ENCODE data around the gene ANXA1.

The ANXA1 gene

DNA sequence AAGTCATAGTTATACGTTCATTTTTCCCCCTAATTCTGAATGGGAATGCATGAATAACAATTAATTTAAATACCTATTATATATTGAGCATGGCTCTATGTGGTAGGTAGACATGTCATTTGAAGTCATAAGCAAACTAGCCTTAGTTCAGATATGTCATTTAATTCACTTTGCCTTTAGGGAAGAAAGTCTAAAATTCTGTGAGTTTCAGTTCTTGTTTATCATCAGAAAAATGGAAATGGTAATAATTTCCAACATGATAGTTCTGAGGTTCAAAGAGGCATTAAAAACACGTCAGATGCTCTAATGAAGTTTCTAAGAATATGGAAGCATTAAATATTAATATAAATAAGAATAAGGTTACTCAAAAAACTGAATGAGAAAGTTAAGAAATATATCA, 13.1 kb upstream of the ANXA1 start:
- H3K4me1 ChIP-seq (ENCODE audit: control insufficient read depth, insufficient read depth, low read length, poor library complexity, severe bottlenecking) = peaks cover 19% of the 10 kb centered on the region
- no peak overlapping the region for H3K4me3 ChIP-seq (ENCODE audit: extremely low read depth, insufficient read depth, low read length, poor library complexity, severe bottlenecking)
- WGBS, 2 experiments (ENCODE audit: insufficient coverage in 2 of 2) = no CpG with 5 or more reads among the region's 2 CpGs
- H3K9me3 ChIP-seq (ENCODE audit: control insufficient read depth, low read length) = no peaks in the 10 kb centered on the region
- no peak overlapping the region for H3K27ac ChIP-seq (ENCODE audit: low read depth, low read length, severe bottlenecking)
- H3K36me3 ChIP-seq (ENCODE audit: control insufficient read depth, insufficient read depth, low read length) = no peaks in the 10 kb centered on the region

DNA sequence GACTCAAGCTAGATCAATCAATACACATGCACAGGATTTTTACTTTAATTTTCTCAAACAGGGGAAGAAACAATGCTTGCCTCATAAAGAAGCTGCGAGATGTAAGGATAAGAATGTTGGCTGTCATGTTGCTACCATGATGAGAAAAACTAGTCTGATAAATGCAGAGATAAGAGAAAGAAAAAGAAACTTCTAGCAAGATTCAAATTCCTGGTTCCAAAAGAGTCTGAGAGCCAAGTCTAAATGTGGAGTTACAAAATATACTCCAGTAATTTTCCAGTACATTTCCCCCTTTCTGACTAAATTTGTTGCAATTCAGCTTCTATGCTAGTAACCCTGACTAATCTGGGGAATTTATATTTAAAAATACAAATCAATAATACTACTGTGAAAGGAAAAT, 10.4 kb upstream of the ANXA1 start:
- Histone ChIP-seq H3K36me3 (ENCODE audit: control insufficient read depth, insufficient read depth, low read length) (no peaks in the 10 kb centered on the region), H3K4me3 (ENCODE audit: extremely low read depth, insufficient read depth, low read length, poor library complexity, severe bottlenecking) (no peak overlapping the region), H3K27ac (ENCODE audit: low read depth, low read length, severe bottlenecking) (no peak overlapping the region), H3K4me1 (ENCODE audit: control insufficient read depth, insufficient read depth, low read length, poor library complexity, severe bottlenecking) (peaks cover 33% of the 10 kb centered on the region), H3K9me3 (ENCODE audit: control insufficient read depth, low read length) (no peaks in the 10 kb centered on the region)
- 100% methylated on average over 1 of the region's 1 CpG; no CpG with 5 or more reads in 1 of the 2 experiments for WGBS, 2 experiments (ENCODE audit: insufficient coverage in 2 of 2)

DNA sequence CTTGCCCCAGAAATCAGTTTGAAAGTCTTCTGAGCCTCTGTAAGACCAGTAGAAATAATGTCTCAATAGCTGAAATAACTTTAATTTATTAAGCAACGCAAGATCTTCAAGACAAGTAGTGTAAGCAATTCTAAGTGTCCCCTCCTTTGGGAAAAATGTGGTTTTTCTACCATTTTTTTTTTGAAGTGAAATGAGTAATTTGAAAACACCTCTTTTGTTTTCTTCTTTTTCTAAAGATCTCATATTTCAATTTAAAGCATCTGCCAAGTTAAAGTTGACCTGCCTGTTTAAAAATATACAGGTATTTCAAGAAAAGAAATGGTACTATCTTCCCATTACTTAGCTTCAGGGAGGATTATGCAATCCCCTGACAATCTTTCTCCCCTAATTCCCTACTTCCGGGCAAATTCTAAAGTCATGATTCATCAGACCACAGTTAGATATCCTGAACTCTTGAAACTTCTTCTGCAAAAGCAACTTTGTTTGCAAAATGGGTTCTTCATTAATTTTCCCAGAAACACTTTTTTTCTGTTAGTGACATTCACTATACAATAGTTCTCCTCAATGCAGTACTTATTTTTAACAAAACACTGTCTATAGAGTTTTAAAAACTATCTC, 7.8 kb upstream of the ANXA1 start:
- Histone ChIP-seq H3K9me3 (ENCODE audit: control insufficient read depth, low read length) (no peaks in the 10 kb centered on the region), H3K27ac (ENCODE audit: low read depth, low read length, severe bottlenecking) (peak overlapping the region; percentile 91), H3K4me3 (ENCODE audit: extremely low read depth, insufficient read depth, low read length, poor library complexity, severe bottlenecking) (no peak overlapping the region), H3K36me3 (ENCODE audit: control insufficient read depth, insufficient read depth, low read length) (no peaks in the 10 kb centered on the region), H3K4me1 (ENCODE audit: control insufficient read depth, insufficient read depth, low read length, poor library complexity, severe bottlenecking) (peaks cover 45% of the 10 kb centered on the region)
- WGBS, 2 experiments (ENCODE audit: insufficient coverage in 2 of 2) = 33 to 50% methylated on average over 1 of the region's 2 CpGs

DNA sequence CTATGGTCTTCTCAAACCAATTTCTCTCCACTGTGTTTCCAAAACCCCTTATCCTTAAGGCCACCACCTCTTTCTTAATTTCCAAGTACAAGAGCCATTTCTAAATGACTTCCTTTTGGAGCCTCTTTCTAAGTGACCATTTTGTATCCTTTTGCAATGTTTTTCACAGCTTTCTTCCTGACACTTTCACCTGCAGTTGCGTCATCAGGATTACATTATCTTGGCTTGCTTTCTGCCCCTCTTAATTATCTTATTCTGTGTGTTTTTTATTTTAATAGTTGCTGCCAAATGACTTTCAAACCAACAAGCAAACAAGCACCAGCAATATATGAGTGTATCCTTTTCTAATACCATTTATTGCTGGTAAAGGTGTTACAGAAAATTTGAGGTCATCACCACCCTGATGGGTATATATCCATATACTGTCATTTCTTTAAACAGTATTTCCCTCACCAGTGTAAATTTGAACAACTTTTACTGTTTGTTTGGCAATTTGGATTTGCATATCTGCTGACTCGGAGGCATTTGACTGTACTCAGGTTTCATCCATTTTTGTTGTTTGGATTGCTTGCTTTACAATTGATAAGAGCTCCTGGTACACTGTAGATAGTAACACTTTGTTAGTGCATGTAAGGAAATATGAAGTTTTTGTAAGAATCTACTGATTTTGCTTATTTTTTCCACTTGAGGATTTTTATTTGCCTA, 5.4 kb upstream of the ANXA1 start:
- H3K27ac ChIP-seq (ENCODE audit: low read depth, low read length, severe bottlenecking) = no peak overlapping the region
- H3K36me3 ChIP-seq (ENCODE audit: control insufficient read depth, insufficient read depth, low read length) = no peaks in the 10 kb centered on the region
- no peak overlapping the region for H3K4me3 ChIP-seq (ENCODE audit: extremely low read depth, insufficient read depth, low read length, poor library complexity, severe bottlenecking)
- H3K4me1 ChIP-seq (ENCODE audit: control insufficient read depth, insufficient read depth, low read length, poor library complexity, severe bottlenecking) = peaks cover 47% of the 10 kb centered on the region
- H3K9me3 ChIP-seq (ENCODE audit: control insufficient read depth, low read length) = no peaks in the 10 kb centered on the region
- 80 to 83% methylated on average over 1 of the region's 2 CpGs for WGBS, 2 experiments (ENCODE audit: insufficient coverage in 2 of 2)

DNA sequence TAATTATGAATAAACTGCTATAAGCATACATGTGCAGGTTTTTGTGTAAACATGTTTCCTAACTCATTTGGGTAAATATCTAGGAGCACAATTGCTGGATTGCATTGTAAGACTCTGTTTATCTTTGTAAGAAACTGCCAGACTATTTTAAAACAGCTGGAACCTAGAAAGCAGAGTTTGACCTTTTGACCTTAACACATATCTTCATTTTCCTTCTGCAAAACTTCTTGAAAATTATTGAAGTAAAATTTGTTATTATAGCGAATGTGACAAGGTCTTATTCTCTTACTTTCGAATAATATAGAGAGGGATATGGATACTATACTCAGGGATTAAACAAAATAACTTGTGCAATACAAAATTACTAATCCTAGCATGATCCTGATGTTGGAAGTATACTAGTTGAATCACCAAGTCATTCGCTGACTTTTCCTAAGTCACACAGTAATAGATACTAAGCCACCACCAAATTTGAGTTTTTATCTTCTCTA, 3.2 kb upstream of the ANXA1 start:
- no peaks in the 10 kb centered on the region for H3K36me3 ChIP-seq (ENCODE audit: control insufficient read depth, insufficient read depth, low read length)
- H3K27ac ChIP-seq (ENCODE audit: low read depth, low read length, severe bottlenecking) = peak overlapping the region; percentile 96
- peaks cover 41% of the 10 kb centered on the region for H3K4me1 ChIP-seq (ENCODE audit: control insufficient read depth, insufficient read depth, low read length, poor library complexity, severe bottlenecking)
- no peaks in the 10 kb centered on the region for H3K9me3 ChIP-seq (ENCODE audit: control insufficient read depth, low read length)
- H3K4me3 ChIP-seq (ENCODE audit: extremely low read depth, insufficient read depth, low read length, poor library complexity, severe bottlenecking) = no peak overlapping the region
- WGBS, 2 experiments (ENCODE audit: insufficient coverage in 2 of 2) = no CpG with 5 or more reads among the region's 3 CpGs

DNA sequence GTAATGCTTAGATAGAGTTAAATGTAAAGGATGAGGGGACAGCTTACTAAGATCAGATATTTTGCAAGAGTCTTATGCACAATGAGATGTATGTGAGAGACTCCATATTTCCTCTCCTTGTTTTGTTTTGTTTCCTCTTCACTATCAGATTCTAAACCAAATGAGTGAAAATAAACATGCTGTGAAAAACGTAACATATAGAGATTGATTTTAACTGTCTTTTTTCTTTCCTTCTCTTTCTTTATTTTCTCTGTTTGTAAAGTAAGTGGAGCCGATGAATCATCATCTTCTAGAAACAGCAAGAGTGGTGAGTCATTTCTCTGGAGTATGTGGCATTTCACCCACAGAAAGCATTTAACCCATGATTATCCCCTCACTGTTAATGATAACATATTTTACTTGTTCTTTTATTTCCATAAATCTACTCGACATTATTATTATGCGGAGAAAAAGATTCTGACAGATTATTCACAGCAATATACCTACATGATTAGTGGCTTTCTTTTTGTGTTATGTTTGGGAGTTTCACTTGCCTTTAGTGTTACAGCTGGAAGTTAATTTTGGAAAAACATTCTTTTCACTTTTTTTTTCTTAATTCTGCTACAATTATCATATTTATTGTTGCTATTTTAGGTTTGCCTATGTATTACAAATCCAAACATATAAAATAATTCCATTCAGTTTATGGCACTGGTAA, 2.1 kb upstream of the ANXA1 start:
- Histone ChIP-seq H3K36me3 (ENCODE audit: control insufficient read depth, insufficient read depth, low read length) (peaks cover 6% of the 10 kb centered on the region), H3K27ac (ENCODE audit: low read depth, low read length, severe bottlenecking) (peak overlapping the region; percentile 96), H3K4me3 (ENCODE audit: extremely low read depth, insufficient read depth, low read length, poor library complexity, severe bottlenecking) (no peak overlapping the region), H3K9me3 (ENCODE audit: control insufficient read depth, low read length) (no peaks in the 10 kb centered on the region), H3K4me1 (ENCODE audit: control insufficient read depth, insufficient read depth, low read length, poor library complexity, severe bottlenecking) (peaks cover 36% of the 10 kb centered on the region)
- WGBS, 2 experiments (ENCODE audit: insufficient coverage in 2 of 2) = no CpG with 5 or more reads among the region's 4 CpGs

DNA sequence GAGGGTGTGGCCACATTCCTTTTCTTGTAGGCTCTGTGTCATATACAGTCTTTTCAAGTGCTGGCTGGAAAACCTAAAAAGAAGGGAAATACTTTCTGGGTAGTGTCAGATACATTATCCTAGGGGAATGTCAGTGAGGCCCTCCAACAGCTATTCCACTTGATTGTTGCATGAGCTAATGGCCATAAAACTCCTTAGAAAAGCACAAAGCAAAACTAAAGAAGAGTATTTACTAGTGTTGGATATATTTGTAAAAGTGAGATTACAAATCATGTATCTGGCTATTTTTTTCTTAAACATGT, 829 bp downstream of the ANXA1 start:
- Histone ChIP-seq H3K9me3 (ENCODE audit: control insufficient read depth, low read length) (no peaks in the 10 kb centered on the region), H3K4me3 (ENCODE audit: extremely low read depth, insufficient read depth, low read length, poor library complexity, severe bottlenecking) (peak overlapping the region; percentile 72), H3K27ac (ENCODE audit: low read depth, low read length, severe bottlenecking) (peak overlapping the region; percentile 95), H3K36me3 (ENCODE audit: control insufficient read depth, insufficient read depth, low read length) (peaks cover 20% of the 10 kb centered on the region), H3K4me1 (ENCODE audit: control insufficient read depth, insufficient read depth, low read length, poor library complexity, severe bottlenecking) (peaks cover 23% of the 10 kb centered on the region)

DNA sequence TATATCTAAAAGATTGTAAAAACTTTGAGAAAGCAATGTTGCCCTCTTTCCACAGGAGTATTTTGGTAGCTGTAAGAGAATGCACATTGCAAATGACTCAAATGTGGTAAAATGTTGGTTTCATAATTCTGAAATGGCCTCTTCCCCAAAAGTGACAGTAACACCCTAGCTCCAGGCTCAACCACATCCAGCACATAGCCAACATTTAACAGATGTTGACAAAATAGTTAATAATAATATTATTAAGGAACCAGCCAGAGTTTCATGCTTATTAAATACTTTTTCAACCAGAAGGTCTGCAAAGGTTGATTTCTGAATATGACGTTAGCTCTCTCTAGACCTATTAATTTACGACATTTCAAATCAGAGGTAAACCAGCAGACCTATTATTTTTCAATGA, 1.3 kb downstream of the ANXA1 start:
- peaks cover 22% of the 10 kb centered on the region for H3K4me1 ChIP-seq (ENCODE audit: control insufficient read depth, insufficient read depth, low read length, poor library complexity, severe bottlenecking)
- peak overlapping the region; percentile 95 for H3K27ac ChIP-seq (ENCODE audit: low read depth, low read length, severe bottlenecking)
- H3K36me3 ChIP-seq (ENCODE audit: control insufficient read depth, insufficient read depth, low read length) = peaks cover 25% of the 10 kb centered on the region
- H3K9me3 ChIP-seq (ENCODE audit: control insufficient read depth, low read length) = no peaks in the 10 kb centered on the region
- H3K4me3 ChIP-seq (ENCODE audit: extremely low read depth, insufficient read depth, low read length, poor library complexity, severe bottlenecking) = peak overlapping the region; percentile 72
- WGBS, 2 experiments (ENCODE audit: insufficient coverage in 2 of 2) = 83% methylated on average over 2 of the region's 2 CpGs; no CpG with 5 or more reads in 1 of the 2 experiments

DNA sequence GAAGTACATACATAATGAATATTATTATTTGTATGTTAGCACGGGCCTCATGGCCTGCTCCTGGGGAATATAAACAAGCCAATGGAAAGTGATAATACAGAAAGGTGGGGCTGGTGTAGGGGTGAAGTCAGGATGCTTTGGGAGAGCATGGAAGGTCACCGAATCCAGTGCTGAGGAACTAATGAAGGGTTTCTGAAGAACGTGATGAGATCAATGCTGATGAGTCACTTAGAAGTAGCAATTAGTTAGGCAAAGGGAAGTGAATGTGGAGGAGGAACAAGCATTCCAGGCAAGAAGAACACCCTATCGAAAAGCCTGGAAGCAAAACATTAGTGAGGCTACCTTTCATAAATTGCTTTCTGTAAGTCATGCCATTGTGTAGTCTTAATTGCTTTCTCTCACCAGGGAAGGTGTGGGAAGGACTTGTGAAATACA, 2.1 kb downstream of the ANXA1 start:
- 43 to 45% methylated on average over 4 of the region's 4 CpGs for WGBS, 2 experiments (ENCODE audit: insufficient coverage in 2 of 2)
- Histone ChIP-seq H3K4me1 (ENCODE audit: control insufficient read depth, insufficient read depth, low read length, poor library complexity, severe bottlenecking) (peaks cover 14% of the 10 kb centered on the region), H3K27ac (ENCODE audit: low read depth, low read length, severe bottlenecking) (peak overlapping the region; percentile 19), H3K4me3 (ENCODE audit: extremely low read depth, insufficient read depth, low read length, poor library complexity, severe bottlenecking) (peak overlapping the region; percentile 72), H3K9me3 (ENCODE audit: control insufficient read depth, low read length) (no peaks in the 10 kb centered on the region), H3K36me3 (ENCODE audit: control insufficient read depth, insufficient read depth, low read length) (peaks cover 33% of the 10 kb centered on the region)

DNA sequence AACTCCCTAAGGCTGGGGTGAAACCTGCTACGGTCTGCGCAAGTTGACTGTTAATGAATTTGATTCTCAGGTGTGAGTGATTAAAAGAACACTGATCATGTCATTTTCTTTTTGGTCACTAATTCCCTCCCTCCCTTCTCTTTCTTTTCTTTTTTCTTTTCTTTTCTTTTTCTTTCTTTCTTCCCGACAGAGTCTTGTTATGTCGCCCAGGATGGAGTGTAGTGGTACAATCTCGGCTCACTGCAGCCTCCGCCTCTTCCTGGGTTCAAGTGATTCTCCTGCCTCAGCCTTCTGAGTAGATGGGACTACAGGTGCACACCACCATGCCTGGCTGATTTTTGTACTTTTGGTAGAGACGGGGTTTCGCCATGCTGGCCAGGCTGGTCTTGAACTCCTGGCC, 2.6 kb downstream of the ANXA1 start:
- Histone ChIP-seq H3K9me3 (ENCODE audit: control insufficient read depth, low read length) (no peaks in the 10 kb centered on the region), H3K4me3 (ENCODE audit: extremely low read depth, insufficient read depth, low read length, poor library complexity, severe bottlenecking) (peak overlapping the region; percentile 72), H3K27ac (ENCODE audit: low read depth, low read length, severe bottlenecking) (peak overlapping the region; percentile 19), H3K36me3 (ENCODE audit: control insufficient read depth, insufficient read depth, low read length) (peaks cover 38% of the 10 kb centered on the region), H3K4me1 (ENCODE audit: control insufficient read depth, insufficient read depth, low read length, poor library complexity, severe bottlenecking) (peaks cover 9% of the 10 kb centered on the region)
- WGBS, 2 experiments (ENCODE audit: insufficient coverage in 2 of 2) = 97 to 98% methylated on average over 3 to 5 of the region's 8 CpGs

DNA sequence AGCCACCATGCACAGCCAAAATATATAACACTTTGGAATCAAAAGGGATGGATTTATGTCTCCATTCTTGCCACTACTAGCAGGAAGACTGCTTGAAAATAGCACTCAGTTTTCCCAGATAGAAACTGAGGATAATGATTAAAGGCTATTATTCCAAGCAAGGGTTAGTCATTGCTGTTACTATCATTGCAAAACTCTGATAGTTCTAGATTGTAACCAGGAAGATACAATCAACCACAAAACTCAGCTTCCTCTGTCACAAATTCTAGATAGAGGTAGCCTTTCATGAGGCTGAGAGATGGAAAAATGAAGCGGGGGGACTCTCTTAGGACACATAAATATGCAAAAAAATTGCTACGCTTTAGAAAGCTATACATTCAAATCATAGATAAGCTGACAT, 3.1 kb downstream of the ANXA1 start:
- Histone ChIP-seq H3K27ac (ENCODE audit: low read depth, low read length, severe bottlenecking) (no peak overlapping the region), H3K4me3 (ENCODE audit: extremely low read depth, insufficient read depth, low read length, poor library complexity, severe bottlenecking) (peak overlapping the region; percentile 72), H3K9me3 (ENCODE audit: control insufficient read depth, low read length) (no peaks in the 10 kb centered on the region), H3K4me1 (ENCODE audit: control insufficient read depth, insufficient read depth, low read length, poor library complexity, severe bottlenecking) (peaks cover 8% of the 10 kb centered on the region), H3K36me3 (ENCODE audit: control insufficient read depth, insufficient read depth, low read length) (peaks cover 41% of the 10 kb centered on the region)
- WGBS, 2 experiments (ENCODE audit: insufficient coverage in 2 of 2) = no CpG with 5 or more reads among the region's 2 CpGs

All from mesodermal cell (in vitro differentiated cells).